ENCODE data around the gene LYPD6B. TPM values are rescaled to one million over a fixed set of nuclear protein-coding genes. Genes with fewer than 3 reads are reported as not detected.

LYPD6B gene
- total RNA-seq, 1 experiment from 2014 or later, result 1.9 TPM

GRCh38 chr2:149087751-149088150 lies 49.3 kb downstream of the LYPD6B start:
- no peaks in the 10 kb centered on the region for H3K36me3 ChIP-seq (replicated peaks; ENCODE audit: control insufficient read depth, insufficient read depth, low read length)
- H3K4me3 ChIP-seq (ENCODE audit: insufficient read depth, low read depth, low read length), result no peak overlapping the region
- DNase-seq, result peak; percentile 8
- no peaks in the 10 kb centered on the region for H3K27me3 ChIP-seq (ENCODE audit: control insufficient read depth, insufficient read depth, low read length)

- no peaks in the 10 kb centered on the region for H3K36me3 ChIP-seq (replicated peaks; ENCODE audit: control insufficient read depth, insufficient read depth, low read length)
- H3K4me3 ChIP-seq (ENCODE audit: insufficient read depth, low read depth, low read length), result no peak overlapping the region
- H3K27me3 ChIP-seq (ENCODE audit: control insufficient read depth, insufficient read depth, low read length), result no peaks in the 10 kb centered on the region
- no peak for DNase-seq
These were observed 50.6 kb downstream of the LYPD6B start for GRCh38 chr2:149089068-149089467.

DNA sequence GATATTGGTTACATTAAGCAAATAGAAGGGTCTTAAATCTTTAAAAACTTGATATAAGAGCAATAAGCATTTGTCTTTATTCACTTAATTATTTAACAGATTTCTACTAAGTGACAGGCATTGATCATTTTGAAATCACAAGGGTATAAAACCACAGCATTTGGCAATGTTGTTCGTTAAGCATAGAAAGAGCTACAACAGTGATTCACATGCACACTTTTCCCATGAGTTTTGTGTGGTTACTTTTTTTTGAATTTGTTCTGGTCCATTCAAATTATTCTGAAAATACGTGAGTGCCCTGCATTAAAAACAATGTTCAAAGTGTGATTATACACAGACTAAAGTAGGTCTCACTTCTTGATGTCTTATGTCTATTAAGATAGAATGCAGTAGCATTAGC lies 52.2 kb downstream of the LYPD6B start:
- Histone ChIP-seq H3K4me3 (ENCODE audit: insufficient read depth, low read depth, low read length) (no peak overlapping the region), H3K27me3 (ENCODE audit: control insufficient read depth, insufficient read depth, low read length) (no peaks in the 10 kb centered on the region), H3K36me3 (replicated peaks; ENCODE audit: control insufficient read depth, insufficient read depth, low read length) (no peaks in the 10 kb centered on the region)
- no peak for DNase-seq

GRCh38 chr2:149093579-149093978 lies 55.1 kb downstream of the LYPD6B start:
- Histone ChIP-seq H3K4me3 (ENCODE audit: insufficient read depth, low read depth, low read length) (no peak overlapping the region), H3K27me3 (ENCODE audit: control insufficient read depth, insufficient read depth, low read length) (no peaks in the 10 kb centered on the region), H3K36me3 (replicated peaks; ENCODE audit: control insufficient read depth, insufficient read depth, low read length) (no peaks in the 10 kb centered on the region)
- DNase-seq, result no peak

- Histone ChIP-seq H3K4me3 (ENCODE audit: insufficient read depth, low read depth, low read length) (no peak overlapping the region), H3K27me3 (ENCODE audit: control insufficient read depth, insufficient read depth, low read length) (no peaks in the 10 kb centered on the region), H3K36me3 (replicated peaks; ENCODE audit: control insufficient read depth, insufficient read depth, low read length) (no peaks in the 10 kb centered on the region)
- DNase-seq, result no peak
These were observed 55.9 kb downstream of the LYPD6B start for GRCh38 chr2:149094217-149095015.

GRCh38 chr2:149098701-149099100 lies 60.2 kb downstream of the LYPD6B start:
- DNase-seq, result no peak
- no peak overlapping the region for H3K4me3 ChIP-seq (ENCODE audit: insufficient read depth, low read depth, low read length)
- no peaks in the 10 kb centered on the region for H3K36me3 ChIP-seq (replicated peaks; ENCODE audit: control insufficient read depth, insufficient read depth, low read length)
- no peaks in the 10 kb centered on the region for H3K27me3 ChIP-seq (ENCODE audit: control insufficient read depth, insufficient read depth, low read length)

GRCh38 chr2:149099298-149099697 lies 60.8 kb downstream of the LYPD6B start:
- H3K36me3 ChIP-seq (replicated peaks; ENCODE audit: control insufficient read depth, insufficient read depth, low read length), result no peaks in the 10 kb centered on the region
- DNase-seq, result no peak
- no peaks in the 10 kb centered on the region for H3K27me3 ChIP-seq (ENCODE audit: control insufficient read depth, insufficient read depth, low read length)
- no peak overlapping the region for H3K4me3 ChIP-seq (ENCODE audit: insufficient read depth, low read depth, low read length)

DNA sequence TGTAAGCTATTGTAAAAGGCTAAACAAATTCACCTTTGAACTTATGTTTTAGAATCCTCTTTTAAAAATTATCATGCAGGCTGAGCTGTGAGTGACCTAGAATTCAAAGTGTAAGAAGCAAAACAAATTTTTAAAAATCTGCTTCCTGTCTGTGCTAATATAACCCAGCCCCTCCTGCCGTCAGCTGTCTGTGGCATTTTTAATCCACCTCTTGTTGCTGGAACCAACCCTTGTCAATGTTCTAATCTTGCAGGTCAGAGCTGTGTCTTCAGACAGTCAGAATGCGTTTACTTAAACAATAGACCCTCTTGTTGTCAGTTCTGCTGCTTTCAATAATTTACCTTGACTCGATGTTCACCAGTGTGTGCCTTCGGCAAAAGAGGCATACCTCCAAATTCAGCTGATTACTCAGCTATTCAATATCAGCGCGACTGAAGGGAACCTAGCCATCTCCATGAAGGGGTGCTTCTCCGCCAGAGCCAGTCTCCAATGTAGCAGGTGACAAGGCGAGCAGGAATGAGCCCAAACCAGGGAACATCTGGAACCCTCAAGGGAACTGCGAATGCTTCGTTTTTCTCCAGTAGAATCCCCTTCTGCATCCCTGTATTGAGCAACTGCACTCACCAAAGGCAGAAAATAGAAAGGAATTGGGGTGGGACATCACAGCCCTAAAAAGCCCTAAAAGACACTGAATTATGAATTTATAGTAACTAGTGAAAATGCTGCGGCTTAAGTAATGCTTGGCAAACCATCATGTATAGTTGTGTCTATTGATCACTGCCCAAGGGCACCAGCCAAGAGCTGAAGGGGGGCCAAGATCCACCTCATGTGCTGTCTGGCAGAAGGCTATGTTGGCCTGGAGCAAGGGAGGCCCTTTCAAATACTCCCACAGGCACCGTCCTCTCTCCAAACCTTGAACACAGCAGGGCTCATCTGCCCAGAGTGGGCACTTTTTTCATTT lies 62.5 kb downstream of the LYPD6B start:
- no peak for DNase-seq
- Histone ChIP-seq H3K4me3 (ENCODE audit: insufficient read depth, low read depth, low read length) (no peak overlapping the region), H3K27me3 (ENCODE audit: control insufficient read depth, insufficient read depth, low read length) (no peaks in the 10 kb centered on the region), H3K36me3 (replicated peaks; ENCODE audit: control insufficient read depth, insufficient read depth, low read length) (no peaks in the 10 kb centered on the region)

GRCh38 chr2:149101818-149102217 lies 63.3 kb downstream of the LYPD6B start:
- Histone ChIP-seq H3K27me3 (ENCODE audit: control insufficient read depth, insufficient read depth, low read length) (no peaks in the 10 kb centered on the region), H3K36me3 (replicated peaks; ENCODE audit: control insufficient read depth, insufficient read depth, low read length) (no peaks in the 10 kb centered on the region), H3K4me3 (ENCODE audit: insufficient read depth, low read depth, low read length) (no peak overlapping the region)
- DNase-seq, result no peak

DNA sequence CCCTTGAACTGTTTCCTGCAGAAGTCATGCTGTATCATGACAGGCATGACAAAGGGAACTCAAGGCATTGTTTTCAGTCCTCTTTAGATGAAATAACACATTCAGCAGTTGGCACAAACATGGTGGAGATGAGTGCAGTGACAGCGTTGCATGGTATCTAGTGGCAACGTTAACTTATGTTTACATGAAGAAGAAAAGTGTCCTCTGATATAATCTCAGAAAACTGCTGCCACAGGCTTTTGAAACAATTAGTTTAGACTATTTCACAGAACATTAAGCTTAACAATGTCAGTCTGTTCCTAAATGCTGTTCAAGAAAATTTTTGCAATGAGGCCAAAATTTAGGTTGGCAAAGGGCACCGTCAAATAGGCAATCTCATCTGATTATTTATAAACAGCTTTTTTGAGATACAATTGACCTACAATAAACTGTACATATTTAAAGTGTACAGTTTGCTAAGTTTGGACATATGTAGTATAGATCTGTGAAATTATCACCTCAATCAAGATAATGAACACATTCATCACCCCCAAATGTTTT lies 64.7 kb downstream of the LYPD6B start:
- H3K36me3 ChIP-seq (replicated peaks; ENCODE audit: control insufficient read depth, insufficient read depth, low read length), result no peaks in the 10 kb centered on the region
- H3K4me3 ChIP-seq (ENCODE audit: insufficient read depth, low read depth, low read length), result no peak overlapping the region
- no peak for DNase-seq
- no peaks in the 10 kb centered on the region for H3K27me3 ChIP-seq (ENCODE audit: control insufficient read depth, insufficient read depth, low read length)

- no peak for DNase-seq
- no peaks in the 10 kb centered on the region for H3K27me3 ChIP-seq (ENCODE audit: control insufficient read depth, insufficient read depth, low read length)
- no peaks in the 10 kb centered on the region for H3K36me3 ChIP-seq (replicated peaks; ENCODE audit: control insufficient read depth, insufficient read depth, low read length)
- no peak overlapping the region for H3K4me3 ChIP-seq (ENCODE audit: insufficient read depth, low read depth, low read length)
These were observed 65.7 kb downstream of the LYPD6B start for GRCh38 chr2:149104221-149104620.

- Histone ChIP-seq H3K27me3 (ENCODE audit: control insufficient read depth, insufficient read depth, low read length) (no peaks in the 10 kb centered on the region), H3K4me3 (ENCODE audit: insufficient read depth, low read depth, low read length) (no peak overlapping the region), H3K36me3 (replicated peaks; ENCODE audit: control insufficient read depth, insufficient read depth, low read length) (no peaks in the 10 kb centered on the region)
- no peak for DNase-seq
These were observed 73.6 kb downstream of the LYPD6B start for GRCh38 chr2:149112068-149112467.

GRCh38 chr2:149112713-149113112 lies 74.2 kb downstream of the LYPD6B start:
- no peak for DNase-seq
- no peaks in the 10 kb centered on the region for H3K36me3 ChIP-seq (replicated peaks; ENCODE audit: control insufficient read depth, insufficient read depth, low read length)
- H3K4me3 ChIP-seq (ENCODE audit: insufficient read depth, low read depth, low read length), result no peak overlapping the region
- H3K27me3 ChIP-seq (ENCODE audit: control insufficient read depth, insufficient read depth, low read length), result no peaks in the 10 kb centered on the region

GRCh38 chr2:149115781-149116180 lies 77.3 kb downstream of the LYPD6B start:
- Histone ChIP-seq H3K27me3 (ENCODE audit: control insufficient read depth, insufficient read depth, low read length) (no peaks in the 10 kb centered on the region), H3K36me3 (replicated peaks; ENCODE audit: control insufficient read depth, insufficient read depth, low read length) (no peaks in the 10 kb centered on the region), H3K4me3 (ENCODE audit: insufficient read depth, low read depth, low read length) (no peak overlapping the region)
- DNase-seq, result no peak

DNA sequence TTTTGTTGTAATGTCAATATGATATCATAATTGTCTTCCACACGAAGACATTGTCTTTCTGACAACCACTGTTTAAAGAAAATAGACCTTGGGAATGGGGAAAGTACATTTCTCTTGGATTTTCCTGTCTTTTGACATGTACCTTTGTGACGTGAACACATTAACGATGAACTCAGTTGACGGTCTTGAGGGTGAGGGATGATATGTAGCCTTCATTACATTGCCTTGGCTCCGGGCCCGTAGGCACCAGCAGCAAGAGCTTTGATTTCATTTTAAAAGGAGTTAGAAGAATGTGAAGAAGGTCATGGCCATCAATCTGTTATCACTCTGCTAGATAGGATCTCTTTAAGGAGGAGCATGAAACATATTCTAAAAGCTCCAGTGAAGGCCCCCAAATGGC lies 80.9 kb downstream of the LYPD6B start:
- H3K4me3 ChIP-seq (ENCODE audit: insufficient read depth, low read depth, low read length), result no peak overlapping the region
- H3K36me3 ChIP-seq (replicated peaks; ENCODE audit: control insufficient read depth, insufficient read depth, low read length), result no peaks in the 10 kb centered on the region
- no peaks in the 10 kb centered on the region for H3K27me3 ChIP-seq (ENCODE audit: control insufficient read depth, insufficient read depth, low read length)
- no peak for DNase-seq
